HL-60 (cell line): Measurements from ENCODE around the gene KRR1.

Experiments used
- CTCF ChIP-seq: IDR thresholded peaks from one replicate; pipeline ENCODE4 v1.5.1; 2011; ENCODE audit warnings: low read length, control low read depth, inconsistent platforms; ENCODE audit not compliant: insufficient read depth
- GABPA ChIP-seq: IDR thresholded peaks from 2 replicates; pipeline ENCODE4 v1.6.1; 2012; ENCODE audit warnings: low read depth
- POLR2AphosphoS5 ChIP-seq: IDR thresholded peaks from 2 replicates; pipeline ENCODE4 v1.6.1; 2012; ENCODE audit warnings: low read depth
- REST ChIP-seq: IDR thresholded peaks from 2 replicates; pipeline ENCODE4 v1.6.1; 2012; ENCODE audit warnings: low read depth; ENCODE audit not compliant: insufficient replicate concordance

- TF ChIP-seq CTCF, result no peak
- no peak for TF ChIP-seq GABPA
- no peak for TF ChIP-seq REST
- no peak for TF ChIP-seq POLR2AphosphoS5
Measured at GRCh38 chr12:75476071-75476470, 35.3 kb downstream of the KRR1 start.
